ENCODE data around the gene GPR171.

The GPR171 gene

GRCh38 chr3:151213881-151214280 is 10.9 kb upstream of the GPR171 start:
- DNase-seq (ENCODE audit: low read depth in 2 of 2): no peak

GRCh38 chr3:151213151-151213550 is 10.1 kb upstream of the GPR171 start:
- no peak for DNase-seq (ENCODE audit: low read depth in 2 of 2)

GRCh38 chr3:151210676-151211381 is 7.8 kb upstream of the GPR171 start:
- DNase-seq (ENCODE audit: low read depth in 2 of 2): no peak

- DNase-seq (ENCODE audit: low read depth in 2 of 2): no peak
These were observed 6.6 kb upstream of the GPR171 start for GRCh38 chr3:151209654-151210053.

GRCh38 chr3:151206201-151206600 is 3.2 kb upstream of the GPR171 start:
- DNase-seq (ENCODE audit: low read depth in 2 of 2): no peak

- no peak for DNase-seq (ENCODE audit: low read depth in 2 of 2)
These were observed 2.5 kb upstream of the GPR171 start for GRCh38 chr3:151205482-151205881.

- peak in 1 of 2 donors; percentile 31 for DNase-seq (ENCODE audit: low read depth in 2 of 2)
These were observed 1.8 kb upstream of the GPR171 start for GRCh38 chr3:151204530-151205402.

- no peak for DNase-seq (ENCODE audit: low read depth in 2 of 2)
These were observed 1.8 kb downstream of the GPR171 start for GRCh38 chr3:151201051-151201730.

- DNase-seq (ENCODE audit: low read depth in 2 of 2): no peak
These were observed 2.4 kb downstream of the GPR171 start for GRCh38 chr3:151200586-151200985.

- no peak for DNase-seq (ENCODE audit: low read depth in 2 of 2)
These were observed 3.2 kb downstream of the GPR171 start for GRCh38 chr3:151199554-151200438.

GRCh38 chr3:151198849-151199248 is 4.2 kb downstream of the GPR171 start:
- no peak for DNase-seq (ENCODE audit: low read depth in 2 of 2)

- no peak for DNase-seq (ENCODE audit: low read depth in 2 of 2)
These were observed 4.8 kb downstream of the GPR171 start for GRCh38 chr3:151197981-151198767.

GRCh38 chr3:151197228-151197627 is 5.8 kb downstream of the GPR171 start:
- no peak for DNase-seq (ENCODE audit: low read depth in 2 of 2)

GRCh38 chr3:151196434-151196833 is 6.6 kb downstream of the GPR171 start:
- no peak for DNase-seq (ENCODE audit: low read depth in 2 of 2)

- no peak for DNase-seq (ENCODE audit: low read depth in 2 of 2)
These were observed 7.2 kb downstream of the GPR171 start for GRCh38 chr3:151195826-151196225.

GRCh38 chr3:151192545-151192944 is 10.5 kb downstream of the GPR171 start:
- DNase-seq (ENCODE audit: low read depth in 2 of 2): no peak

GRCh38 chr3:151191095-151191494 is 11.9 kb downstream of the GPR171 start:
- no peak for DNase-seq (ENCODE audit: low read depth in 2 of 2)

GRCh38 chr3:151183265-151183671 is 19.7 kb downstream of the GPR171 start:
- DNase-seq (ENCODE audit: low read depth in 2 of 2): no peak

GRCh38 chr3:151182349-151183079 is 20.5 kb downstream of the GPR171 start:
- no peak for DNase-seq (ENCODE audit: low read depth in 2 of 2)

All from stimulated activated CD4-positive, alpha-beta T cell treated with anti-CD3 and anti-CD28 coated beads, Interleukin-1b, Interleukin-23, amount 100 ng/mL, for 4 hours (primary cell).